HL-60 (cell line): ENCODE measurements around the gene OR13C8.

Source experiments
- DNase-seq, 2 experiments: peaks; one replicate each; pipeline ENCODE4 v3.0.0-alpha.2; 2010 to 2020; ENCODE audit warnings: low read depth in 1 of 2, low spot score in 1 of 2
- H3K27ac ChIP-seq: fragments of 250-450 bp; sonication (Bioruptor Pico); replicated peaks from 2 replicates; pipeline ENCODE4 v1.5.1; 2020; ENCODE audit warnings: mild to moderate bottlenecking, moderate library complexity
- H3K27me3 ChIP-seq: fragments of 250-450 bp; sonication (Bioruptor Pico); 2 replicates; pipeline ENCODE4 v1.5.1; 2021; ENCODE audit warnings: mild to moderate bottlenecking, moderate library complexity; ENCODE audit not compliant: insufficient read depth, poor library complexity, severe bottlenecking
- H3K4me3 ChIP-seq: replicated peaks from 2 replicates; pipeline ENCODE4 v1.5.1; 2011; ENCODE audit warnings: mild to moderate bottlenecking, control low read depth, low read length; ENCODE audit not compliant: insufficient read depth
- GABPA ChIP-seq: IDR thresholded peaks from 2 replicates; pipeline ENCODE4 v1.6.1; 2012; ENCODE audit warnings: low read depth
- POLR2AphosphoS5 ChIP-seq: IDR thresholded peaks from 2 replicates; pipeline ENCODE4 v1.6.1; 2012; ENCODE audit warnings: low read depth
- REST ChIP-seq: IDR thresholded peaks from 2 replicates; pipeline ENCODE4 v1.6.1; 2012; ENCODE audit warnings: low read depth; ENCODE audit not compliant: insufficient replicate concordance
- SPI1 ChIP-seq: IDR thresholded peaks from 2 replicates; pipeline ENCODE4 v1.6.1; 2012; ENCODE audit warnings: low read depth, mild to moderate bottlenecking, borderline replicate concordance
- TF ChIP-seq, protein P1 (sequence below): IDR thresholded peaks from one replicate; pipeline ENCODE4 v1.5.1; 2011; ENCODE audit warnings: low read length, control low read depth, inconsistent platforms; ENCODE audit not compliant: insufficient read depth

Gene OR13C8

DNA sequence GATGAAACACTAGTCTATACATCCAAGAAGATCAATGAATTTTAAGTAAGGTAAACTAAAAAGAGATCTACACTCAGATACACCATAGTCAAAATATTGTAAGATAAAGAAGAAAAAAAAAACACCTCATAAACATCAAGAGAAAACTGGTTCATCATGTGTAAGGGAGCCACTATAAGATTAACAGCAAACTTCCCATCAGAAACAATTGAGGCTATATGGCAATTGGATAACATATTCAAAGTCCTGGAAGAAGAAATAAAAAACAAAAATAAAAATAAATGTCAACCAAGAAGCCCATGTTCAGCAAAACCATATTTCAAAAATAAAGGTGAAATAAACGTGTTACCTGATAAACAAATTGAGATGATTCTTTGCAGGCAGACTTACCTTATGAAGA lies 3.6 kb downstream of the OR13C8 start:
- no peak for TF ChIP-seq GABPA
- H3K27me3 ChIP-seq = no peaks in the 10 kb centered on the region
- DNase-seq = no peak
- H3K27ac ChIP-seq = no peak overlapping the region
- no peak overlapping the region for H3K4me3 ChIP-seq

DNA sequence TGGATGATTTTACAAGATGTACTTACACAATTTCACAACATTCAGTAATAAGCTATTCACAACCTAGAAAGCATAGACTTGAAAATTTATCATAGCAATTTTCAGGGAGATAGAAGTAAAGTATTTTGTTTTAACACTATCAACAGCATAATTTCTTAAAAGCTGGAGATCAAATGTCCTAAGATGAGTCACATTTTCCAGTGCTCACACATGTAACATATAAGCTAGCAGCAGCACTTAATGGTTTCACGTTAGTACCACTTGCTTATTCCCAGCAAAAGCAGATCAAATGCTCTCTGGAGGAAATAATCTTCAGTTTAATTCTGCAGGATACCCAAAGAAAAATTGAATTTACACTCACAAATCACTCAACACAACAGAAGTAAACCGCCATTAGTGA lies 6.5 kb downstream of the OR13C8 start:
- no peak for DNase-seq
- no peak overlapping the region for H3K27ac ChIP-seq
- H3K4me3 ChIP-seq = no peak overlapping the region
- TF ChIP-seq, protein P1, sequence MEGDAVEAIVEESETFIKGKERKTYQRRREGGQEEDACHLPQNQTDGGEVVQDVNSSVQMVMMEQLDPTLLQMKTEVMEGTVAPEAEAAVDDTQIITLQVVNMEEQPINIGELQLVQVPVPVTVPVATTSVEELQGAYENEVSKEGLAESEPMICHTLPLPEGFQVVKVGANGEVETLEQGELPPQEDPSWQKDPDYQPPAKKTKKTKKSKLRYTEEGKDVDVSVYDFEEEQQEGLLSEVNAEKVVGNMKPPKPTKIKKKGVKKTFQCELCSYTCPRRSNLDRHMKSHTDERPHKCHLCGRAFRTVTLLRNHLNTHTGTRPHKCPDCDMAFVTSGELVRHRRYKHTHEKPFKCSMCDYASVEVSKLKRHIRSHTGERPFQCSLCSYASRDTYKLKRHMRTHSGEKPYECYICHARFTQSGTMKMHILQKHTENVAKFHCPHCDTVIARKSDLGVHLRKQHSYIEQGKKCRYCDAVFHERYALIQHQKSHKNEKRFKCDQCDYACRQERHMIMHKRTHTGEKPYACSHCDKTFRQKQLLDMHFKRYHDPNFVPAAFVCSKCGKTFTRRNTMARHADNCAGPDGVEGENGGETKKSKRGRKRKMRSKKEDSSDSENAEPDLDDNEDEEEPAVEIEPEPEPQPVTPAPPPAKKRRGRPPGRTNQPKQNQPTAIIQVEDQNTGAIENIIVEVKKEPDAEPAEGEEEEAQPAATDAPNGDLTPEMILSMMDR = no peak
- TF ChIP-seq POLR2AphosphoS5 = no peak
- TF ChIP-seq REST = no peak
- no peak for TF ChIP-seq SPI1
- no peak for TF ChIP-seq GABPA
- H3K27me3 ChIP-seq = no peaks in the 10 kb centered on the region

DNA sequence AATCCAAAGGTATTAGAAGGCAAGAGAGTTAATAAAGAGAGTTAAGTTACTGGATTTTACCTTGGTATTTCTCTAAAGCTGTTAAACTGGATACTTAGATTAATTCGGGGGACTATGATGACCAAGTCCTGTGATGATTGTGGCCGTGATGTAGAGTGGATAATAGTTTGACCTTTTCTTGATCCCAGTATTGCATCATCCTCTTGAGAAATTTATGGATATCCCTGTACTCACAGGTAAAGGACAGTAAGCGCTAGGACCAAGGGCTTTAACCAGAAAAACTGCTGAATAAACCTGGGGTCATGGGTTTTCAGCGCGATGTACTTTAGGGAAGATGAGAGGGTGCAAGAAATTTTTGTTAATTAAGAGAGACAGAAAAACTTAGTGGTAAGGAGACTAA lies 8.3 kb downstream of the OR13C8 start:
- no peaks in the 10 kb centered on the region for H3K27me3 ChIP-seq
- TF ChIP-seq SPI1 (no peak), GABPA (no peak), POLR2AphosphoS5 (no peak), REST (no peak)
- TF ChIP-seq, protein P1 = no peak
- DNase-seq = no peak
- H3K27ac ChIP-seq = no peak overlapping the region
- H3K4me3 ChIP-seq = no peak overlapping the region

- Histone ChIP-seq H3K27me3 (no peaks in the 10 kb centered on the region), H3K4me3 (no peak overlapping the region), H3K27ac (no peak overlapping the region)
- DNase-seq = no peak
- TF ChIP-seq SPI1 (no peak), POLR2AphosphoS5 (no peak), REST (no peak), GABPA (no peak)
- TF ChIP-seq, protein P1 = no peak
These were observed 11.6 kb downstream of the OR13C8 start for GRCh38 chr9:104580562-104580961.
